HG02870 (cell line): ENCODE measurements around the gene PERM1.

ENCODE experiments used
- ATAC-seq: cut with Tn5 transposase; IDR thresholded peaks from one replicate; pipeline ENCODE4 v1.9.1; 2021; ENCODE audit warnings: mild to moderate bottlenecking, moderate library complexity; ENCODE audit not compliant: unreplicated experiment

PERM1 gene

DNA sequence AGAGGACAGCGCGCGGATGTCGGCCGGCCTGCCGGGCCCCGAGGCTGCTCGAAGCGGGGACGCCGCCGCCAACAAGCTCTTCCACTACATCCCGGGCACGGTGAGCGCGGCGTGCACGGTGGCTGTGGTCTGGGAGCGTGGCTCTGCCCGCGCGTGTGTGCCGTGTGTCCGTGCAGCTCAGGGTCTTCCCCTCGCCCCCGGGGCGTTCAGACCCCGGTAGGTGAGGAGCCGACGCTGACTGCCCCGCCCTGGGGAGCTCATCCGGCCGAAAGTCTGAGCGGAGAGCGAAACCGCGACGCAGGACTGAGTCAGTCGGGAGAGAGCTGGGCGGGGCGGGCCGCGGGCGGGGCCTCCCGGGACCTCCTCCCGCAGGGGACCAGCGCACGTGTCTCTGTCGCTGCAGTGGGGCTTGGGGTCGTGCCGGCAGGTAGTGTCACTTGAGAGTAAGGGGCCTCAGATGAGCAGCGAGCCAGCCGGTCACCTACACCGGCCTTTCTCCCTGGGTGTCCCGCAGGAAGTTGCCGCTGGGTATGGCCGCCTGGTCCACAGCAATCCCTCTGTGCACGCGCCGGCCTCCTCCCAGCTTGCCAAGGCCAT is 15.1 kb downstream of the PERM1 start:
- ATAC-seq, result no peak

DNA sequence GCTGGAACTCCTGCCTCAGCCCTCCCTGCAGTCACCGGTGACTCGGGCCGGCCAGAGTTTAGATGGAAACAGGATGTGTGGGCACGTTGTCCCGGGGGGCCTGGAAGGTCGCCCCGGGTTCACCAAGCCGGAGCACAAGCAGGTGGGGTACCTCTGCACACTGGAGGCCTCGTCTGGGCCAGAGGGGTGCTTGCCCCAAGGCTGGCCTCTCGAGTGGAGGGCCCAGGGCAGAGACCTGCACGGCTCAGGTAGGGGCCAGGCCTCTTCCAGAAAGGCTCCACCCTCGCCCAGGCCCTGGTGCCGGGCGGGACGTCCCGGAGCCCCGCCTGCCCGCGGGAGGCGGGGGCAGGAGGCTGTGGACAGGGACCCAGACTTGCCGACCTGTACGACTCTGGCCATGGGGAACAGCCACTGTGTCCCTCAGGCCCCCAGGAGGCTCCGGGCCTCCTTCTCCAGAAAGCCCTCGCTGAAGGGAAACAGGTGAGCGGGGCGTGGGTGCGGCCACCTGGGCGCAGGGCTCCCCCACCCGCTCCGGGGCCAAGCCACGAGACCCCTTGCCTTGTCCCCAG is 15.7 kb downstream of the PERM1 start, which contains the start of gene PLEKHN1:
PLEKHN1 (plus strand) TSS at position 348 of the 569 bp plus-strand sequence; CDS start at position 398, 50 bp downstream.
- no peak for ATAC-seq

DNA sequence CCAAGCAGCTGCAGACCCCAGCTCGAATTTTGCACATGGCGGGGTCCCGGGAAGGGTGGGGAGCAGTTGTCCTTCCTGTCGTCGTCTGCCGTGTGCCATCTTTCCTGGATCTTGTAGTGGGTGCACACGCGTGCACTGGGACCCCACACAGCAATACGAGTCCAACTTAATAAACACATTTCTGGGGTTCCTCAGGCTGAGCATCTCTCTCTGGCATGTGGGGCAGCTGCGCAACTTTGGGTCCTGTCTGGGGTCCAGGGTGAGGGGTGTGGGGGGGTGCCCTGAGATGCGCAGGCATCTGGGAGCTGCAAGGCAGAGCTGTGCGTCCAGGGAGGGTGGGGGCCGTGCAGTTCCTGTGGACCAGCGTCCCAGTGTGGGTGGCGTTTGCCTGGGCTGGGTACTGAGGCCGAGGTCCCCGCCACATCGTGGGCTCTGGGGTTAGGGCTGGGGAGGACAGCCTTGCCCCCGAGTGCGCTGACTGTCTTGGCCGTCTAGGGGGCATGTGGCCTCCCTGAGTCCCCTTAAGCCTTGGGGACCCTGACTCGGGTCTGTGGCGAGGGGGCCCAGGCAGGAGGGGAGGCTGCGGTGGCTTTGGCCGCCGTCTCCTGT is 16.3 kb downstream of the PERM1 start:
- no peak for ATAC-seq

GRCh38 chr1:964691-965525 is 17.0 kb downstream of the PERM1 start:
- no peak for ATAC-seq

DNA sequence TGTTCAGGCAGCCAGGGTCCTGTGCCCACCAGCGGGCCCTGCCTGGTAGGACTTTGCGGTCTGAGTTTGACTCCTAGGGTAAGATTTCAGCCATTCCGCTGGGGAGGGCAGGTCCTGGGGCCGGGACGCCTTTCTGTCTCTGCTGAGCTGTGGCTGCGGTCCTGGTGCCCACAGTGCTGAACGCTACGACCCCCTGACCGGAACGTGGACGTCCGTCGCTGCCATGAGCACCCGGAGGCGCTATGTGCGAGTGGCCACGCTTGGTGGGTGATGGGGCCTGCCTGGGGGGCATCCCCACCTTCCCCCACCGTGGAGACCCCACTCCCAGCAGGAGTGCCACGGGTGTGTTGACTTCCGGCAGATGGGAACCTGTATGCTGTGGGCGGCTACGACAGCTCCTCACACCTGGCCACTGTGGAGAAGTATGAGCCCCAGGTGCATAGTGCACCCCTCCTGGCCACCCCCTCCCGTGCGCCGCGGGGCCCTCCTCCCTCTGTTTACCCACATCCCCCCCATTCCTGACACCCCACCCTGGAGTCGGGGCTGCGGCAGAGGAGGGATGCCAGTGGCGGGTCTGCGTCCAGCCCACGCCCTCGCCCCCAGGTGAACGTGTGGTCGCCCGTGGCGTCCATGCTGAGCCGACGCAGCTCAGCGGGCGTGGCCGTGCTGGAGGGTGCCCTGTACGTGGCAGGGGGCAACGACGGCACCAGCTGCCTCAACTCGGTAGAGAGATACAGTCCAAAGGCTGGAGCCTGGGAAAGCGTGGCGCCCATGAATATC is 18.0 kb downstream of the PERM1 start:
- no peak for ATAC-seq

DNA sequence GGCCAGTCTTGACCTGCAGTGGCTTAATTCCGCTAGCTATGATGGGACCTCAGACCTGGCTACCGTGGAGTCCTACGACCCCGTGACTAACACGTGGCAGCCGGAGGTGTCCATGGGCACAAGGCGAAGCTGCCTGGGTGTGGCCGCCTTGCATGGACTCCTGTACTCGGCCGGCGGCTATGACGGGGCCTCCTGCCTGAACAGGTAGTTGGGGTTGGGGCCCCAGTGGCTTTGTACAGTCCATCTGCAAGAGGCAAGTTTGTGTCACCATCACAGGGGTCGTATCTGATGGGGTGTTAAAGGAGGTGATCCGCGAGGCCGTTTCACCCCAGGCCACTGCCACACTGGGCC is 18.6 kb downstream of the PERM1 start:
- ATAC-seq, result no peak

GRCh38 chr1:962381-963300 is 19.3 kb downstream of the PERM1 start:
- ATAC-seq, result no peak

DNA sequence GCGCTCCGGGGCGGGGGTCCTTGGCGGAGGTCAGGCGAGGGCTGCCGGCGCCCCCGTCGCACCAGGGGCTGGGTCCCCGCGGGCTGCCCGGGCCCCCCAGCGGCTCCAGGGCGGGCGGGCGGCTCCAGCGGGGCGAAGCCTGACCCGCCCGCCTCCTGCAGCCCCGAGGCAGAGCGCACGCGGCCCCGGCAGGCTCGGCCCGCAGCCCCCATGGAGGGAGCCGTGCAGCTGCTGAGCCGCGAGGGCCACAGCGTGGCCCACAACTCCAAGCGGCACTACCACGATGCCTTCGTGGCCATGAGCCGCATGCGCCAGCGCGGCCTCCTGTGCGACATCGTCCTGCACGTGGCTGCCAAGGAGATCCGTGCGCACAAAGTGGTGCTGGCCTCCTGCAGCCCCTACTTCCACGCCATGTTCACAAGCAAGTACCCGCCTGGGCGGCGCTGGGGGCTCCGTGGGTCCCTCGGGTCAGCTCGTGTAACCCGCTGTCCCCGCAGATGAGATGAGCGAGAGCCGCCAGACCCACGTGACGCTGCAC is 20.7 kb downstream of the PERM1 start:
- no peak for ATAC-seq

- ATAC-seq, result peak; percentile 35
These were observed 21.3 kb downstream of the PERM1 start, which contains the start of gene KLHL17 for GRCh38 chr1:960363-961131. TSS of gene KLHL17 (plus strand) at chr1:960584. CDS start at chr1:960694, 110 bp downstream.

- no peak for ATAC-seq
These were observed 22.0 kb downstream of the PERM1 start for GRCh38 chr1:959731-960362.

DNA sequence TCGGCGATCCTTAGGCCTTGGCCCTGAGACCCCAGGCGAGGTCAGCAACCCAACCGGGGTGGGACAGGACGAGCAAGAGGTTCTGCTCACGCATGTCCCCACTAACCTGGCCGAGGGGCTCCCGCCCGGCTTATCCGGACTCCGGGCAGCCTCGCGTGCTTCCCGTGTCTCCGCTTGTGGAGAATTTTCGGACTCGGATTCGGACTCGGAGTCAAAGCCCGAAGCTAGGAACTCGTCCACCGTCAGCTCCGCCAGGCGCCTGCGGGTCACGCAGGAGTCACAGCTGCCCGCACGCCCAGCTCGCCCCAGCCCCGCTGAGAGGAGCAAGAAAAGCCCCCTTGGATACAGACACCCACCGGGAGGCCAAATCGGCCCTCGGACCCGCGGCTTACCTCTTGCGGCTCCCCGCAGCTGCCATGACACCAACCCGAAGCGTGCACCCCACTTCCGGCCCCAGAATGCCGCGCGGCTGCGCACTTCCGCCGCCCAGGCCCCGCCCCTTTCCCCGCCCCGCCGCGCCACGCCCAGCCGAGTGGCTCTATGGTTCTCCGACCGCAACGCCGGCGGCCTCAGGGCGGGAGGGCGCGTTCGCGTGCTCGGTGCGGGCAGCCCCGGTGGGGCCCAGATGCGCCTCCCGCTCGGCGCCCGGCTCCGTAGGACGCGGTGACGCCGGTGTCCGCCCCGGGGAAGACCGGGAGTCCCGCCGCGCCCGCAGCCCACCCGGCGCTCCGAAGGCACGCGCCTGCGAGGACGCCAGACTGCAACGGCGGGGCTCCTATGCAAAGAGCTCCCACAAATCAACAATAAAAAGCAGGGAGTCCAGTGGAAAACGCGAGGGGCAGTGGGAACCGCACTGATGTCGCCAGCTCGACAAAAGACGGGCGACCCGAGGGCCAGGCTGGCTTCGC is 22.8 kb downstream of the PERM1 start, which contains the start of gene NOC2L:
NOC2L (minus strand) TSS at position 434 of the 908 bp plus-strand sequence; CDS start at position 418, 16 bp downstream.
- no peak for ATAC-seq

DNA sequence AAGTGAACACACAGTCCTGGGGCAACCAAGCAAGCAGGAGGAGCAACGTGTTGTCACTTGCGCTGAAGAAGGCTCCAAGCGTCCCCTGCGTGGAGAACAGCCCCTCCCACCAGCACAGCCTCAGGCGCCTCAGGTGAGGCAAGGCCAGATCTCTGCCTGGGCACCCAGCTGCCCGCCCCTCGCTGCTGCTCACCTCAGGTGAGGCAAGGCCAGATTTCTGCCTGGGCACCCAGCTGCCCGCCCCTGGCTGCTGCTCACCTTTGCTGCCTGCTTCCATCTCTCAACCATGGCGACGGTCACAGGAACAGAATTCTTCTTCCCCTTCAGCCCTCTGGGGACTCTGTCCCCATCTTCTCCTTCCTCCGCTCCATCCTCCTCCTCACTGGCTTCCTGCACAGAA is 25.3 kb downstream of the PERM1 start:
- no peak for ATAC-seq

DNA sequence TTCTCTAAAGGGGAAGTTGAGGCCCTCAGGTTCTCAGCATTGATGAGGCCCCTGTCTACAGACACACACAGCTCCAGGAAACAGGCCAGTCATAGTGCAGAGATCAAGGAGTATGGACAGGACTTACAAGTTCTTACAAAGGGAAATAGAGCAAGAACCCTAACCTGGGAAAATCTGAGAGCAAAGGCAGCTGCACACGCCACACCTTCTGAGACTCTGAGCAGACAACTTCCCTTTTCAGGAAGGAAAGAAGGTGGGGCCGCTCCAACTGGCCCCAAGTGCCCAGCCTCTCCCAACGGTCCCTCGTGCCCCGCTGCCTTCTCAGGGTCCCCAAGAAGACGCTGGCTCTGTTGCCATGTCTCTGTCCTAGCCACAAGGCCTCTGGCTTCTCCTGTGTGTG is 26.4 kb downstream of the PERM1 start:
- no peak for ATAC-seq

GRCh38 chr1:954927-955326 is 27.0 kb downstream of the PERM1 start:
- no peak for ATAC-seq

- ATAC-seq, result no peak
These were observed 28.2 kb downstream of the PERM1 start for GRCh38 chr1:953524-954320.

- ATAC-seq, result no peak
These were observed 29.3 kb downstream of the PERM1 start for GRCh38 chr1:952603-953002.
